GM12874 (cell line): Measurements from ENCODE around the gene BTBD18.

Source experiments
- CTCF ChIP-seq: IDR thresholded peaks from 2 replicates; pipeline ENCODE4 v1.5.1; 2011; ENCODE audit warnings: low read depth, mild to moderate bottlenecking, control low read depth, low read length, moderate library complexity; ENCODE audit not compliant: insufficient read depth

The BTBD18 gene

DNA sequence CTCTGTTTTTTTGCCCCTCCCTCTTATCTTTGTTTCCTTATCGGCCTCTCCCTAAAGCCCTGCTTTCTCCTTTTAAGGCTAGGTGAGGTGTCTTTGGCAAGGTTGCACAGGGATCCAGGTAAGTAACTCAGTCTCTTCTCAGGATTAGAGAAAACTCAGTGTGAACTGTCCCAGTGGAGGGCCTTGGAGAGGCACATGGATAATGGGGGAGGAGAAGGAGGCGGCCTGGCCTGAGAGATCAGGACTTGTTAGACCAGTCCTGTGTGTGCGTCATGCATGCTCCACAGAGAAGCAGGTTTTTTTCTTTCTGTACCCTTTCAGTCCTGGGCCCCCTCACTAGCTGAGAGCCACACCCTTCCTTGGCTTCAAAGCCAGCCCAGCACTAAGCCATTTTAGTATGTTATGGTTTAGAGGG lies 29.9 kb upstream of the BTBD18 start:
- TF ChIP-seq CTCF, result no peak

DNA sequence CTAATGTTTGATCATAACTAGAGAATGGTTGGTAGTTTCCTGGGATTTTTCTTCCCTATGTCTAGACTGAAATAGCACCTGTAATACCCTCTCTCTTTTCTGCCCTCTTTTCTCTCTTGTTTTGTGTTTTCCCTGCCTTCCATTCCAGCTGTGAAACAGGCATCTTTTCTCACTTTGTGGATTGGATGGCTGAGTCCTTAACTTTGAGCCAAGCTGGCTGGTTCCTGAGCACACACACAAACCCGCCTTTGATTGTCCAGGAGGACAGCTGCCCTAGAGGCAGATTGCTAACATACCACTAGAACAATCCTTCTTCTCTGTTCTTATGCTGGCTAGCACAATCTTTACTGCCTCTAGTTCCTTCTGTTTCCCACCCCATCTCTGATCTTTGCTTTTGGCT lies 27.7 kb upstream of the BTBD18 start:
- TF ChIP-seq CTCF, result no peak

- no peak for TF ChIP-seq CTCF
Measured at GRCh38 chr11:57778318-57779037, 26.9 kb upstream of the BTBD18 start.

- no peak for TF ChIP-seq CTCF
Measured at GRCh38 chr11:57777969-57778317, 26.3 kb upstream of the BTBD18 start.

- TF ChIP-seq CTCF, result no peak
Measured at GRCh38 chr11:57776577-57777210, 25.1 kb upstream of the BTBD18 start.

- no peak for TF ChIP-seq CTCF
Measured at GRCh38 chr11:57776031-57776521, 24.5 kb upstream of the BTBD18 start.

GRCh38 chr11:57775491-57775890 lies 23.9 kb upstream of the BTBD18 start:
- TF ChIP-seq CTCF, result no peak
